Measurements from ENCODE around the gene SYT15B.
"Not testable (repeated sequence)": the region's sequence is repeated elsewhere in the genome, so short reads cannot be mapped to it uniquely, and the experiment has no call there.

The SYT15B gene

DNA sequence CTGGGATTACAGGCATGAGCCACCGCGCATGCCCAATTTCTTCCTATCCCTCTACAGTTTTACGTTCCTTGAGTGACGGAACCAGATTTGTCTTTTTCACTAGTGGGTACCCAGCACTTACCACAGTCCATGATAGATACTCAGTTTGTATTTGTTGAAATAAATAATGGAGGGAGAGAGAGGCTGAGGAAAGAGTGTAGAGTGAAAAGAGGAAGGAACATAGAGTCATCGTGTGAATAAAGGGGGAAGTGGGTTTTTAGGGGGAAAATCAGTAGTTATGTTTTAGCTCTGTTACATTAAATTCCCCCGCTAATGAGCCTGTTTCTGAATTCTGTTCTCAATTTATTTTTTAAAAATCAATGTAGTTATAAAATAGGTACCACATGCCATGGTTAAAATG is 37.7 kb downstream of the SYT15B start:
- not testable (repeated sequence) for DNase-seq (ENCODE audit: low spot score)

DNA sequence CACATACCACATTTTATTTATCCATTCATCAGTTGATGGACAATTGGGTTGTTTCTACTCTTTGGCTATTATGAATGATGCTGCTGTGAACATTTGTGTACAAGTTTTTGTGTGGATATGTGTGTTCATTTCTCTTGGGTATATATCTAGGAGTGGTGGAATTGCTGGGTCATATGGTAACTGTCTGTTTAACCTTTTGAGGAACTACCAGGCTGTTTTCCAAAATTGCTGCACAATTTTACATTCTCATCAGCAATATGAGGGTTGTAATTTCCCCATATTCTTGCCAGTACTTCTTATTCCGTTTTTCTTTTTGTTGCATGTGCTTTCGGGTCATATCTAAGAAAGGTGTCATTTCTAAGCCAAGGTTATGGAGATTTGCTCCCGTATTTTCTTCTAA is 38.3 kb downstream of the SYT15B start:
- not testable (repeated sequence) for DNase-seq (ENCODE audit: low spot score)

DNA sequence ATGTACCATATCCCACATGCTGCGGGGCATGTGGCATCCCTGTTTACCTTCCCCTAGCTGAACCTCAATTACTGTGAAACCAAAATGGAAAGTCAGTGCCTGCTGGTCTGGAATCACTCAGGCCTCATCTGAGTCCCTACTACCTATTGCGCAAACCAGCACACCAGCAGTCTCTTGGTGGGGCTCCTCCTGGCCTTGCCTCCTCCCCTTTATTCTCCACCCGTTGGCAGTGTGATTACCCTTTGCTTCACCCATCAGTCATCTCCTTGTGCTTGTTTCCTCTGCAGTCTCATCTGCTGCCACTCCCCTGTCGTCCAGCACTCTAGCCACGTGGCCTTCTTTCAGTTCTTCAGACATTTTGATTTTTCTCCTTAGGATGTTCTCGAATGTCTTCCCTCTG is 39.3 kb downstream of the SYT15B start:
- DNase-seq (ENCODE audit: low spot score), result not testable (repeated sequence)

DNA sequence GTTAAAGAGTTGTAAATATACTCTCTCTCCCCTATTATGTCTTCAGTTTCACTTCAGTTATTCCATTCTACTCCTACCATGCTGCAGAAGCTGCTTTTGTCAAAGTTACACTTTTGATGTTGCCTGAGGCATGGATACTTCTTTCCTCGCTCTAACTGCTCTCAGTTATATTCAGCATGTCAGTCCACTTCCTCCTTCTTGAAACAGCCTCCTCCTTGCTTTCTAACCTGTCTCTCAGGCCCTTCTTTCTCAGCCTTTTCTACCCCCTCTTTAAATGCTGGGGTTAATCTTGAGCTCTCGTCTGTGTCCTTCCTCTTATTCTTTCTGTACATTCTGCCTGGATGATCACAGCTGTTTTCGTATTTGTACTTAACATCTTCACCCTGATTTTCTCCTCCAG is 40.0 kb downstream of the SYT15B start:
- DNase-seq (ENCODE audit: low spot score), result not testable (repeated sequence)

DNA sequence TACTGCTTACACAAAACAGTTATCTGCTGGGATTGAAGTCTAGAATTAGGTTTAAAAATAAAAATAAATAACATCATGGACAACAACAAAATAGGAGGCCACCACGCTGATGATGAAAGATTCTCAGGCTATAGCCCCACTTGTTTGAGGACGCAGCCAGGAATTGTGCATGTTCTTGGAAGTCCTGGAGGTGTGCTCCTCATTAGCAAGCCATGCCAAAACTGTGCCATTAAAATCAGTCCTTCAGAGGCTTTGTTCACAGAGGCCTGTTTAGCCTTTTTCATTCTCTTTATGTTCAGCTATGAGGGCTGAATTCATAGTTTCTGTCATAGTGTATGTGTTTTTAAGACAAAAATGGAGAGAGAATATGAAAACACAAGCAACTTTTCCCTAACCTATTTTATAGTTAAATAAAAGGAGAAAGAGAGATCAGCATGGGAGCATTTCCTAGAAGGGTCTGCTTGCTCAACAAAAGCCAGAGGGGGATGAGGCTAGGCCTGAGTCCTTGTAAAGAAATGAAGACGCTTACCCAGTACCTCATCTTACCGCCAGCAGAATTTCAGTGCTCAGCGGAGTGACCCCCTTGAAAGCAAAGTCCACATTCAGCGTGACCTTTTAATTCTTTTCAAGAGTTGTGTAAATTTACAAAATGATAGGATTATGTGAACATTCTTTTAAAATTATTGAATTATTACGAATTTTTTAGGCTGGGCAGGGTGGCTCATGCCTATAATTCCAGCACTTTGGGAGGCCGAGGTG is 46.2 kb downstream of the SYT15B start:
- not testable (repeated sequence) for DNase-seq (ENCODE audit: low spot score)

All from hepatic stellate cell (primary cell).